Activated naive CD4-positive, alpha-beta T cell treated with Interleukin-2 at 50 U/mL for 16 hours (primary cell): ENCODE results near the gene EVX1.

Experiments
- DNase-seq: peaks from one replicate; pipeline ENCODE4 v3.0.0-alpha.2; 2020

Gene EVX1

DNA sequence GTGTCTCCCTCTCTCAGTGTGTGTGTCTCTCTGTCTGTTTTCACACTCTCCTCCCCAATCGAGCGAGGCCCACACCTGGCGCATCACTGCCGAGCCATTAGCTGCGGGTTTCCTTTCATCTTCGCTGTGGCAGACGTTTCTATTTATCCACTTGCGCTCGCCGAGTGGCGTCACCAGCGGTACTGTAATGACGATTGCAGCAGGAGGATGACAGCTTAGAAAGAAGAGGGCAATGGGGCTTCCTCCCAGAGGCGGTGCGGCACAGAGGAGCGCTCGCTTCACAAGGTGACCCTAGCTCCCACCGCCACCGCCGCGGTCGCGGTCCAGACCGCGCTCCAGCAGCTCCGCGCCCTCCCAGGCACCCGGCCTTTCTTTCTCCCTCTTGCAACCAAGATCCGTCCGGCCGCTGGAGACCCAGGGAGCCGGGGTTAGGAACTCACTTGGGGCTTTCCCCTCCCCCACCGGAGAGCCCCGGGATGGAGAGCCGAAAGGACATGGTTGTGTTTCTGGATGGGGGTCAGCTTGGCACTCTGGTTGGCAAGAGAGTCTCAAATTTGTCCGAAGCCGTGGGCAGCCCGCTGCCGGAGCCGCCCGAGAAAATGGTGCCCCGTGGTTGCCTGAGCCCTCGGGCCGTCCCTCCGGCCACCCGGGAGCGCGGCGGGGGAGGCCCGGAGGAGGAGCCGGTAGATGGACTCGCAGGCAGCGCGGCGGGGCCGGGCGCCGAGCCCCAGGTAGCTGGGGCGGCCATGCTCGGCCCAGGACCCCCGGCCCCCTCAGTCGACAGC, at the start of gene EVX1:
EVX1 (plus strand) TSS at position 248 of the 785 bp plus-strand sequence; CDS start at position 477, 229 bp downstream.
- no peak for DNase-seq

DNA sequence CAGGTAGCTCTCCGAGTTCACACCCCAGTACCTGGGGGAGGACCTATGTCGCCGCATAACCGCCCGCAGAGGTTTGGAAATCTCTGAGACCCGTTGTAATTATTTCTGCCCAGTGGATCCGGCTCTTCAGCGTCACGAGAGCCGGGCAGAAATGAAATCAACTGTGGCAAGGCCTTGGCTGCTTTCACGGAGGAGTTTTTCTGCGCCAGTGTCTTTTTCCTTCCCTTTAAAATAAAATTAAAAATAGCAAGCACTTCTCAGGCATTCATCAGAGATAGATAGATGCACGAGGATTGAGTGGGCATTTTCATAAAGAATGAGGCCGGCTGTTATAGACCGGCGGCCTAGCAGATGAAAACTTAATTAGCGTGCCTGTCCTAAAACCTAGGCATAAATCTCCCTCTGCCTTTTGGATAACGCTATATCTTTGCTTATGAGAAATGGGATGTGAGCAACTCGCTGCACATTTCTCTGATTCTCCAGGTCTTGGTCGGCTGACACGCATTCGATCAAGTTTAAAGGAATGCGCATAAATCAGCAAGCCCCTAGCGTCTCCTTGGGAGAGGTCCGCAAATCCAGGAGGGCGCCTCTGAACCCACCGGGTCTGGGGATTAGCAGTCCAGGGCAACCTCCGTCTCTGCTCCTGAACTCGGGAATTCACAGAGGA, 49.1 kb upstream of the EVX1 start:
- no peak for DNase-seq

DNA sequence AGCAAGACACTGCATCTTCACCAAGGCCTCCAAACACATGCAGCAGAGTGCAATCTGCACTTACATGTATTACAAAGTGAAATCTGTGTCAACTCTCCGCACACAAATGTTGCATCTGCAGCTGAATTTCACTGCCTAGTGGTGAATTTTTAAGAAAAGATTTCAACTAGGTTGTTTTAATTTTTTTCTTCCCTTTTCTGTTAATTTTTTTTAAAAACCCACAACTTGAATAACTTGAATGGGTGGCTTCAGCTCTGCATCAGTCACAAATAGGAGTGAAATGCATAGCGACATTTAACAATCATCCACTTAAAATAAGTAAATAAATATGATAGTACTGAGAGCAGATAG, 48.6 kb upstream of the EVX1 start:
- no peak for DNase-seq

DNA sequence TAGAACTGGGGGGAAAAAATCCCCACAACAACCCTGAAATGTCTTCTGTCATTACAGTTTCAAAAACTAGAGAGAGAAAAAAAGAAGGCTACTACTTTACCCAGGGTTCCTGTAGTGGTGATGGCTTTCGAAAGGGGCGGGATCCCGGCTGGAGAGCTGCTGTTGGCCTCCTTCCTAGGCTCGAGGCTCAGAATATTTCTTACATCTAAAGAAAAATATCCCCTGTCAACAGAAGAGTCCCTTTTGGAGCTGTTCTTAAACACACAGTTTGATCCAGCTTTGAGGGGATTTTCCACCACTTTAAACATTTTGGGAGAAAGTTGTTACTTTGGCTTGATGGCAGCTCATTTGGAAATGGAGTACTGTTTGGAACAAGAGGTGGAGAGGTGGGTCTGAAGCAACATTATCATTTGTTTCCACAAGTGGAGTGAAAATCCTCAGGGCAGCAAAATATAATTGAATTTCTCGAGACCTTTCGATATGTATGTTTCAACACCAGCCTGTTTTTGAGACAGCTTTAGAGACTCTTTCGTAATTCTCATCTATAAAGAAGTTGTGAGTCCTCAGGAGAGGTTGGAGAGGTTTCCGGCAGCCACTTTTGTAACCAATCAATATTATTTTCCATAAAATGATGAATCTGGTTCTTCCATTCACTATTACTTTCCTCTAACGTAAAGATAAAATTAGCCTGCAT, 47.8 kb upstream of the EVX1 start:
- DNase-seq, result no peak

DNA sequence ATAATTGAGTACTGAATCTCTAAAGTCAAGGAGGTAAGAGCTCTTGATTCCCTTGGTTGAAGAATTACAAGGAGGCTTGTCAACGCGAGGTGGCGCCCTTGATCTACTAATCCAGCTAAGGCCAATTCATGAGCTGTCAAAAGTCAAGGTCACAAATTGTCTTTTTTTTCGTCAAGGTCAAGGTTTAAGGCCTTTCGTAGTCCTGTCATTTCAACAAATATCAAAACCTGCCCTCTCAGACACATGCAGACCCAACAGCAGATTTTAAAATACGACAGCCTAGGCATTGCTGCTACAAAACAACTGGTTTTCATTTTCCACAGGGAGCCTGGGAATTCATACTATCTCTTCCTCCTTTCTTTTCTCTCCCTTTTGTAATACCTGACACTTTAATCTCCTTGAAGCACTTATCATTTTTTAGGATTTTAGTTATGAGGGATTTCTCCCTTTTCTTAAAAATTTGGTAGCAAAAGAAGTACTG, 46.3 kb upstream of the EVX1 start:
- peak; percentile 86 for DNase-seq

DNA sequence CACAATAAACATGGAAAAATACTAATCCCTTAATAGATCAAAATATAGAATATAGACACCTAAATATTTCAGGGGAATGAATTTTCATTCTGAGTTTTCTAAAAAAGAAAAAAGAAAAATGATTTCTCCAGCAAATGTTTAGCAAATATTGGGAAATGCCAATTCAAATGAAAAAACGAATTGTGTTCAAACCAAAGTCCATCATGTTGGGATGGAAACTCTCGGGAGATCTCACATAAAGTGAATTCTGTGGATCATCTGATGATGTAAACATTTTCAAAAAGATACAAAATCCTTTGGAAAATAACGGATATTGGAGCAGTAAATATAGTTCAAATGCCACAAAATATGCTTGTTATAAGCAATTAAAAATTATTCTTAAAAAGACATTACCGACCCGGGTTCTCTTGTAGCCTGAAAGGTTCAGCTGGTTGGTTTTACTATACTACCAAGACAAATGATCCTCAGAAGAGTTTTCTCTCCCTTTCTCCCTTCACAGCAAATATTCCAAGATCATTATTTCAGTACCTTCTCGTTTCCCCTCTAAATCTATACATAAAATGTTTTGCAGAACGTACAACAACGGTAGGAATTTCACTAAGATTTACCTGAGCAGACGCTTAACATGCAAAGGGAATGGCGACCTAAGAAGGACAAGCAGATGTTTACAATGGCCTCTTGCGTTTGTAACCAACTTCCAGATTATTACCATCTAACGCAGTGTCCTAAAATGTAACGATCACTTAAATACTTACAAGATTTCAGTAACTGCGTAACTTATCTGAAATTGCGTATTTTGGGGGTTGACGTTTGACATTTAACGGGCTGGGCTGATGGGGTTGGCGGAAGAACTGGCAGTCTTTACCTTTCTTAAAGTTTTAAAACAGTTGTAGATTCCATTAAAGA, 45.2 kb upstream of the EVX1 start:
- no peak for DNase-seq

DNA sequence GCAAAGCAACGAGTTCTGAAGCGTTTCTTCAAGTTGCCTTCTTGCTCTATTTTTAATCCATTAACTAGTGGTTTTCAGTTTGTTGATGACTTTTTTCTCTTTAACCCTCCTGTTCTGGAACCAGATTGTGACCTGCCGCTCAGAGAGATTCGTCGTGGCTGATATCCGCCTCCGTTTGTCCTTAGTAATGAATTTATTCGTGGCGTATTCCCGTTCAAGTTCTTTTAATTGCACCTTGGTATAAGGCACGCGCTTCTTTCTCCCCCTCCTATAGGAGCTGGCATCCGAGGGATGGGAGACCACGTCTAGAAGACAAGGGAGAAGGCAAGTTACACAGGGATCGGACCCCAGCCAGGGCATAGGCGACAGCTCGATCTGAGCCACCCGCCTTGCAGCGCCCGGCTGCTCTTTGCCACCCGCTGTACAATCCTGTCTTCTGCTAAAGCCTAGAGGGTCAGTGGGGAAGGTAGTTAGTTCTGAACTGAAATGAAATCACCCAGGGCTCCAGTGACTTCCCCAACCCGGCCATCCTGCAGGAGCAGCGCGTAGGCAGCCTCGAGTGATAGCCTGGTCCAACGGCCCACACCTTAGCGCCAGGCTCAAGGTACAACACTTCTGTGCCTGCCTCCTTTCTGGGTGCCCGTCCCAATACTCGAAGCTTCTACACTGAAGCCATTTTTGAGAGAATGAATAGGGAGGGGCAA, 44.3 kb upstream of the EVX1 start:
- no peak for DNase-seq

DNA sequence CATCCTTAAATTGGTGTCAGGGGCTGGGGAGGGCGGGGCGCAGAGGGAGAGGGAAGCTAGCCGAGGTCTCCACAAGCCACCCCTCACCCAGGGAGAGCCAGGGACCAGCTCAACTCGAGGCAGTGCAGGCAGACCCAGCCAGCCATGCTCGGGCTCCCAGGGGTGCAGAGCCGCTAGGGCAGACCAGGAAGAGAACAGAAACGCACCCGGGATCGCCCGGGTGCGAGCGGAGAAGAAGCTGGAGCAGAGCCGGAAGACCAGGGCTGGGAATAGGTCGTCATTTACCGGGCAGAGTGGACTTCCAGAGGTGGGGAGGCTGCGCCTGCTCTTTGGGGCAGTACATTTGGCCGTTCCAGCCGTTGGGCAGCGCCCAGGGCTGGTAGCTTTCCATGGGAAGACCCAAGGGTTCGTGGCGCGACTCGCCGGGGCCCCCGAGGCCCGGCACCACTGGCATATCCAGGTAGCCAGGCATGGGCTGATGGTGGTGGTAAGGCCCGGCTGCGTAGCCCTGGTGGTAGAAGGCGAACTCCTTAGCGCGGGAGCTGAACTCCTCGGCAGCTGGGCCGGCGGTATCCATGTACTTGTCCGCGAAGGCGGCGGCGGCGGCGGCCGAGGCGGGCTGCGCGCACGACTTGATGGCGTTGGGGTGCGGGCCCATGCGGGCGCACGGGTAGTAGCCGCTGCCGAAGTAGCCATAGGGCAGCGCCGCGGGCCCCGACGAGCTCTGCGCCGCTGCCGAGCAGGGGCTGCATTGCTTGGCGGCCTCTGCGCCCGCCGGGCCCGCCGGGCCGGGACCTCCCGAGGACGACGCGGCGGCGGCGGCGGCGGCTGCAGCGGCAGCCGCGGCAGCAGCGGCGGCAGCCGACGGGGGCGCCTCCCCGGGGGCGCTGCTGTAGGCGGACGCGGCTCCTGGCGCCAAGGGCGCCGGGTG, 43.5 kb upstream of the EVX1 start:
- no peak for DNase-seq

DNA sequence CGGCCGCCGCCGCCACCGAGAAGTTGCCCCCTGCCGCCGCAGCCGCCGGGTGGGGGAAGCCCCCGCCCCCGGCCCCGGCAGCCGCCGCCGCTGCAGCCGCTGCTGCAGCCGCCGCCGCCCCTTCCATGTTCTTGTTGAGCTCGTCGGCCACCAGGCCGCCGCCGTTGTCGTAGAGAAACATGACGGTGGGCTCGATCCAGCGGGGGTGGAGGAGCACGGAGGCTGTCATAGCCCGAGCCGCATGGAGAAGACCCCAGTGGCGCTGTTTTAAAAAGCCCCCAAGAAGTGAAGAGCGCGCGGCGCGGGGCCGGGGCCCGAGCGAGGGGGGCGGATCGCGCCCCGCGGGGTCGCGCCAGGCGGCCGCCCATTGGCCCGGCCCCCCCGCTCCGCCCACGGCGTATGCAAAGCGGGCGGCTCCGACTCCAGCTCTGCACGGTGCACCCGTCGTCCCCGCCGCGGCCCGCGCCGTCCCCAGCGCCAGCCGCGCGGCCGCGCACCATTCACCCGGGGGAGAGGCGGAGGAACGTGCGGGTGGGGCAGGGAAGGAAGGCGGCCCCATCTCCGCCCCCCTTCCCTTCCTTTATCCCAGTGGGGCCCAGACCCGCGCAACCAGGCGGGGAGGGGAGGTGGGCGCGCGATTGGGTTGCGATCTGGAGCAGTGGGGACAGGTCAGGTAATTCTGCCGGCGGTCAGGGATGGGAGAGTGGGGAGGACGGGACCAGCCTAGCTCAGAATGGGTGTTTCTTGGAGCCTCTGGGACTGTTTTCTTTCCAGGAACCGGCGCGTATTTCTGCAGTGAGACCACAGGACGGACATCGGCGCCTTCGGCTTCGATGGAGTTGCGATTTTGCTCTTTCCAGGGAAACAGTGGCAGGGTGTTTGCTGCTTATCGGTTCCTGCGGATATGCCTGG, 42.5 kb upstream of the EVX1 start, which contains the start of gene HOXA13:
HOXA13 (minus strand) TSS at position 243 of the 912 bp plus-strand sequence; CDS start at position 229, 14 bp downstream.
- no peak for DNase-seq

DNA sequence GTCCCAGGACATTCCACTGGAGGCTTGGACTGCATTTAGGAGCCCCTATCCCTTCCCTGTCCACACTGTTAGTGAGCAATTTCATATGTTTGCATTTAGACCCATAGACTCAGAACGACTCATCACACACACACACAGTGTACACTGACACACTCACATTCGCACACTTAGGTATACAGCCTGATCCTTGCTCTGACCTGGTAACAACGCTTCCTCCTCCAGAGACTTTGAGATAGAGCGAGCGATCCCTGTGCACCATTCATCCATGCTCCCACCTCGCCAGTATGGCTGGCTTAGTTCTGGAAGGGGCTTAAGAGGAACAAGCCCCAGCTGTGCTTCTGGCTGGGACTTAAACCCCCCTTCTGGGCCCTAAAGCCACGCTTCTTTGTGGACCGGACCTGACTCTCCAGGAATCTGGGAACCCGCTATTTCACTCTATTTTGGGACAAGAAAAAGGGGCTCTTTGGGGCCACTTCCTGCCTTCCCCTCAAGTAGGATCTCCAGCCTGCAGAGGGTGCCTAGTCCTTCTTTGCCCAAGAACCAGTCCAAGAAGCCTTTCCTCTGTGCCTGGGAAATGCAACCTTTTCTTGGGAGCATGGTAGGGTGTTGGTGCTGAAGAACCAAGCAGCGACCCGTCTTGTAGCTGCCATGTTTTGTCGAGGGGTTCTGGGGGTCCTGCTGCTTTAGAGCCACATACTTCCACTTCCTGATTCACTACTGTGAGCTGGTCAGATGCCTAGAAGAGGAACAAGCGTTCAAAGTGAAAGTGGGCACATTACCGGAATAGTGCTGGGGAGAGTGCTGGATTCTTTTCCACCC, 41.6 kb upstream of the EVX1 start:
- DNase-seq, result no peak

DNA sequence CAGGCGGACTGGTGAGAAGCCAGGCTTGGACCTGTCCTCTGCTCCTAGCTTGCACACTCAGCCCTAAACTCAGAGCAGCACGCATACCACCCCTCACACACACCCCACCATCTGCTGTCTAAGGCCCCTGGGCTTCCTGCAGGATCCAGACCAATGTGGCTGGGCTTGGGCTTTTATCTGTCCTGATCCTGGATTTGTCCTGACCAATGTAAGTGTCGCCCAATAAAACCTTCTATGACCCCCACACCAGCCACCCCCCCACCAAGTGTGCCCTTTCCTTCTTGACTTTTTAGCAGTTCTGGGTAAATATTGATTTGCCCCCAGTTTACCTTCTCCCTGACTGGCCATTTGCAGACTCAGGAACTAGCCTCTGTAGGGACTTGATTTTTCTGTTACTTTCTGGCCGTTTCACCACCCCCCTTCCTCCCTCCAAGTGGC, 41.0 kb upstream of the EVX1 start:
- DNase-seq, result no peak

DNA sequence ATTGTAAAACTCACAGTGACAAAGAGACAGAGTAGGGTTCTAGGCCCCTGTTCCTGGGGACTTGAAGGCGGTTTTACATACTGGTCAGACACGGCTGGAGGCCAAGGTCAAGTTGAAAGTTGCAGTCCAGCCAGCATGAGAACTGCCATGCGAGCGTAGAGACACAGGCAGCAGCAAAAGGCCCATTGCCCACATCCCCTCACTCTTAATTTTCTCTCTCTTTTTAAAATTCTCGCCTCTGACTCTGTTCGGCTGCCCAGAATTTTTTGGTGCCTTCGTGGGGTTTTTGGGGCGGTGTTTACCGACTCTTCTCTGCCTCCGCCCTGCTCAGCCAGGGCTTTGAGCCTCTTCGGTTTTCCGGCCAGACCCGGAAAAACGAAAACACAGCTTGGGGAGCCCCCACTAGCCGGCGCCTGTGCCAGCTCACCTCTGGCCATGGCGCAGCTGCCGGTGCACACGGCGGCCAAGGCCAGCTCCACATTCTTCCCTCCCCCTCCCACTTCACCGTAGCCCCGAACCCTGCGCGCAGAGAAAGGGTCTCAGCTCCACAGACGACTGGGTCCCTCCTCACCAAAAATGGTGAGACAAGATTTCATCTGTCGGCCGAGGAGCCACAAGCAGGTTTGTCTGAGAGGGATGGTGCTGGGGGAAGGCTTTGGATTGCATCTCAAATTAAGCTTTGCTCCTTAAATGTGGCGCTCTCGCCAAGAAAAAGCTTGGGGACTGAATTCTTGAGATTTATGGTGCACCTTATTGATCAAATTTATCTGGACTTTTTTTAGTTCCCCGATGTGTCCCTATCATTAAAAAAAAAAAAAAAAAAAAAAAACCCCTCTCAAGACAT, 40.4 kb upstream of the EVX1 start:
- DNase-seq, result no peak

DNA sequence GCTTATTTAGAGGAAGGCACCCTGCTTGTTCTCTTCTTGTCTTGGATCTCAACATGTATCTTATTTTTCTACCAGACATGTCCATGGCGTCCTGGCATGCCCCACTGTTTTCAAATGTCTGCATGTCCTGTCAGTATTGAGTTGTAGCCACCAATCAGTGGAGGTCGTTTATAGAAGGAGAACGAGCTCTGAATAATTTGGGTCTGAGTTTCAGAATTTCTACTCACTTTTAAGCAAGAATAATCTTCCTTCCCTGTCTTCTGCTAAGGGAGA, 39.8 kb upstream of the EVX1 start:
- DNase-seq, result no peak

DNA sequence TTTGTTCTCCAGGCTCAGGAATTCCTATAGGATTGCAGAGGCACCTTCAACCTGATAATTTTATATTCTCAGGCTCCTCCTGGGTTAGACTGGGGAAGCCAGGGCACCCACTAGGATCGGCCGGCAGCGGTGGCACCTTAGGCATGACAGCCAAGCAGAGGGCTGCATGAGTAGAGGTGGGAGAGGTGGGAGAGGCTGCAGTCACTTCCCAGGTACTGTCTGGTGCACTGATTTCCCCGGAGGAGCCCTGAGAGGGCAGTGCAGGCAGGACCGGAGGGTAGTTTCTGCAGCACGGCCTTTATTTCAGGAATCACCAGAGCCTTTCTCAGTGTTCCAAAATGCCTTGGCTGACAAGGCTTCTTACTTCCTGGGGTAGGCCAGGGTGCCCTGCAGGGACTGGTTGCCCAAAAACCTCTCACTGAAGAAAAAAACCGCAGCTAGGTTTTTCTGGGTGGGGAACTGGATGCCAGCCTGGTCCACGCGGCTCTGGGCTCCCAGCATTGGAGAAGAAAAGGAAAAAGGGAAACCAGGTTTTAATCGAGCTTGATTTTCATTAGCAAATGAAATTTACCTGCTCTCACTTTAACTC, 39.1 kb upstream of the EVX1 start:
- no peak for DNase-seq

DNA sequence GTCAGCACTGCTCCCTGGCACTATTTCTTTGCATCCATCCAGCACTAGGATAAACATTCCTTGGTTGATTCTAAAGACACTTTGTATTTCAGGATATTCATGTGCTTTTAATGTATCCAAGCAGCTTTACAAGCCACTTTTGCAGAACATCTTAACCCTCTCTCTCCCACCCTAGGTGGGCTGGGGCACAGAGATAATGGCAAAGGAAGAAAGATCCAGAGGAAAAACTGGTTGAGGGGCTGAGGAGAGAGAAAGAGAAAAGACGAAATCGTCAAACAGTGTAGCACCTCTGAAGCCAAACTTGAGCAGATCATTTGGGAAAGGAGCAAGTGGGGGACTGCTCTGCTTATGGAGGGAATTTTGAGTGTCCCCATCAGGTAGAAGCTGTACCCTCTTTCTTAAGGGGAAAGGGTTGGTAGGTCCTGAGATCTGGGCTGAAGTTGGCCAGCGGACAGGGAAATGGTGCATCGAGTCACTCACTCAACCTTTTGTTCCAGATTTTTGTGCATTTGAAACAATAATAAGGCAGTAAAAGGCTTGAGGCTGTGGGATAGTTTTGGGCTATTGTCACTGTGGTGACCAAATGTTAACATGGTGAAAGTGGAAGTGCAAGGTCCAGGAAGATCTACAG, 38.5 kb upstream of the EVX1 start:
- no peak for DNase-seq

DNA sequence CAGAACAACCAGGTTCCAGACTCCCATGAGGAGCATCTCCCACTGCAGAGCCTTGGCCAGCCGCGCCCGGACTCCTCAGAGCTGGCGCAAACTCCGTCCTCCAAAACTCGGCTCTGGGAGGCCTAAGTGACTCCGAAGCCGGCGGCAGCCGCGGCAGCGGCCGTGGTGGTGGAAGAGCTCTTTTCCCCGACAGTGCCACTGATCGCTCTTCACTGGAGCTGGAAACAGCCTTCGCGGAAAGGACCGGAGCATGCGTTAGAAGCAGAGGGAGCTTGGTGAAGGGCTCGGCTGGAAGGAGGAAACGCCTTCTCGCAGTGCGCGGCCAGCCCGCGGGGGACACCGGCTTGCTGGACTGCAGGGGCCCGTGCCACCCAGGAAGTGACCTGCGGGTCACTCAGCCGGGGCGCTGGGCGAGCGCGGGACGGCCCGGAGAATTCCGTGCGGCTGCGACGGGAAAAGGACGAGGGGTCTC, 37.7 kb upstream of the EVX1 start:
- no peak for DNase-seq
